ENCODE results near the gene EML6. TPM values are rescaled to one million over a fixed set of nuclear protein-coding genes. Genes with fewer than 3 reads are reported as not detected.

The EML6 gene
- total and polyA plus RNA-seq, 2 of the 8 experiments (the other 6 are each of a cell fraction or from before 2014, with no cell fraction given) = 1.2 to 1.6 TPM

DNA sequence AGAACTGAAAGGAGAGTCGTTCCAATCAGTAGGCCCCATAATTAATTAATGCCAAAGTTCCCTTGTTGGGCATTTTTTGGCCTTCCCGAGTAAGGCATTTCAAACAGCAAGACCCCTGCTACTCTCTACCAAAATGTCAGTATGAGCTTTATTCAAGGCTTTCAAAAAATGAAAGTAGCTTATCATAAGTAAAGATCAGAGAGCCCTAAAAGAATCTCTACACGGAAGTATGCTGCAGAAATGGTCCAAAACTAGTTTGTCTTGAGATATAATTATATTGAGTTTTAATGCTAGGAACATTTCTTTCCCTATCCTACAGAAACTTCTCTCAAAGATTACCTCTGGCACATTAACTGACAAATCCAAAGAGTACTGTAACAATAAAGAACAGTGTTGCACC, 282.8 kb downstream of the EML6 start:
- Histone ChIP-seq H3K27me3 (replicated peaks in 1 of 4; ENCODE audit: control insufficient read depth in 3 of 4, extremely low read depth in 1 of 4, insufficient read depth in 3 of 4, low read length in 3 of 4) (no peaks in the 10 kb centered on the region), H3K18ac (ENCODE audit: extremely low read depth, low read length) (no peak overlapping the region), H4K5ac (ENCODE audit: insufficient read length, low read depth, low read length) (no peak overlapping the region), H3K14ac (ENCODE audit: insufficient read length) (no peak overlapping the region), H2BK5ac (ENCODE audit: low read depth, low read length) (no peak overlapping the region), H3K4ac (replicated peaks; ENCODE audit: insufficient read length, low read depth, low read length) (no peak overlapping the region), H3K23ac (ENCODE audit: insufficient read length) (no peak overlapping the region), H2AK5ac (ENCODE audit: low read depth, low read length) (no peak overlapping the region), H4K8ac (ENCODE audit: extremely low read depth, insufficient read depth, low read length) (no peak overlapping the region), H2BK20ac (ENCODE audit: low read length) (no peak overlapping the region), H3K56ac (replicated peaks; ENCODE audit: insufficient read length, low read depth, low read length) (no peak overlapping the region), H4K91ac (replicated peaks; ENCODE audit: insufficient read length, low read length) (no peak overlapping the region), H3K36me3 (ENCODE audit: control insufficient read depth in 2 of 4, insufficient read depth in 4 of 4, low read length in 3 of 4) (no peaks in the 10 kb centered on the region), H3K9ac (replicated peaks in 1 of 4; ENCODE audit: extremely low read depth in 1 of 4, low read depth in 3 of 4, low read length in 3 of 4) (no peak overlapping the region), H3K4me2 (ENCODE audit: insufficient read depth in 1 of 2, low read depth in 2 of 2, low read length in 2 of 2) (no peak overlapping the region), H2BK120ac (replicated peaks; ENCODE audit: low read depth, low read length) (no peak overlapping the region), H3K9me3 (ENCODE audit: insufficient read depth in 2 of 2, low read depth in 1 of 2, low read length in 1 of 2) (no peaks in the 10 kb centered on the region), H3K4me3 (ENCODE audit: extremely low read depth in 1 of 4, insufficient read depth in 2 of 4, low read depth in 3 of 4, low read length in 4 of 4) (no peak overlapping the region), H3K27ac (ENCODE audit: low read depth, low read length) (no peak overlapping the region), H3K4me1 (replicated peaks in 1 of 4; ENCODE audit: control insufficient read depth in 3 of 4, insufficient read depth in 4 of 4, low read length in 3 of 4) (peaks cover 0 to 9% (median under 1%) of the 10 kb centered on the region in 4 experiments; a peak in 2 of 7 replicates), H4K20me1 (replicated peaks in 1 of 2; ENCODE audit: control insufficient read depth in 1 of 2, insufficient read depth in 2 of 2, low read length in 2 of 2) (peaks cover 12 to 18% of the 10 kb centered on the region in 2 experiments), H2BK15ac (ENCODE audit: low read length) (no peak overlapping the region), H3K79me2 (ENCODE audit: control insufficient read depth in 1 of 2, insufficient read depth in 2 of 2, low read length in 2 of 2) (peaks cover 3 to 100% of the 10 kb centered on the region in 2 experiments; a peak in 3 of 4 replicates), H2AFZ (ENCODE audit: low read length) (no peak overlapping the region), H2BK12ac (ENCODE audit: low read depth, low read length) (no peak overlapping the region), H3K23me2 (ENCODE audit: low read depth, low read length) (no peaks in the 10 kb centered on the region; the same call in 1 of the 2 replicates), H3K79me1 (ENCODE audit: low read depth, low read length) (no peaks in the 10 kb centered on the region)
- DNase-seq (ENCODE audit: low read depth in 1 of 2, low spot score in 2 of 2) (no peak), FAIRE-seq (no peak)
- ChIA-PET POLR2A (ENCODE audit: partially characterized antibody) (interaction anchor here (1.0 kb wide), 1 partner anchor 42 kb away, joined by 3 read pairs; no protein-coding TSS in a partner anchor), CTCF (ENCODE audit: partially characterized antibody) (interaction anchor here (0.5 to 1.3 kb wide), 3 partner anchors 10 to 101 kb away, joined by 3 to 4 read pairs (median 3); no protein-coding TSS in a partner anchor)
- WGBS, 2 experiments (ENCODE audit: extremely low coverage in 1 of 2, insufficient coverage in 1 of 2, insufficient read length in 1 of 2, insufficient replicate concordance in 2 of 2, low coverage in 1 of 2, low lambda C conversion rate in 2 of 2, missing lambda C conversion rate in 1 of 2) = 80% methylated on average over 3 of the region's 3 CpGs; no CpG with 5 or more reads in 1 of the 2 experiments
- TF ChIP-seq POLR2A (IDR thresholded peaks at IDR 0.05; ENCODE audit: control extremely low read depth in 1 of 2, low read depth in 2 of 2, low read length in 2 of 2) (no peak), SP2 (IDR thresholded peaks at IDR 0.05; ENCODE audit: low read length) (no peak), BACH1 (IDR thresholded peaks at IDR 0.05; ENCODE audit: low read length) (no peak), NANOG (IDR thresholded peaks at IDR 0.05; ENCODE audit: insufficient read depth, low read depth, low read length, poor library complexity, severe bottlenecking) (no peak), RXRA (IDR thresholded peaks at IDR 0.05; ENCODE audit: insufficient read depth, low read depth, low read length) (no peak), RBBP5 (IDR thresholded peaks at IDR 0.05; ENCODE audit: borderline replicate concordance, low read depth, low read length) (no peak), ZNF274 (IDR thresholded peaks at IDR 0.05; ENCODE audit: borderline replicate concordance, extremely low read depth, low read length) (no peak), SIRT6 (IDR thresholded peaks at IDR 0.05; ENCODE audit: low read length) (no peak), CTBP2 (IDR thresholded peaks at IDR 0.05; ENCODE audit: borderline replicate concordance, insufficient read depth, insufficient read length, low read length) (no peak)
- TF ChIP-seq, protein P1, sequence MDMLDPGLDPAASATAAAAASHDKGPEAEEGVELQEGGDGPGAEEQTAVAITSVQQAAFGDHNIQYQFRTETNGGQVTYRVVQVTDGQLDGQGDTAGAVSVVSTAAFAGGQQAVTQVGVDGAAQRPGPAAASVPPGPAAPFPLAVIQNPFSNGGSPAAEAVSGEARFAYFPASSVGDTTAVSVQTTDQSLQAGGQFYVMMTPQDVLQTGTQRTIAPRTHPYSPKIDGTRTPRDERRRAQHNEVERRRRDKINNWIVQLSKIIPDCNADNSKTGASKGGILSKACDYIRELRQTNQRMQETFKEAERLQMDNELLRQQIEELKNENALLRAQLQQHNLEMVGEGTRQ (IDR thresholded peaks at IDR 0.05; ENCODE audit: low read length) = no peak
